Lower lobe of right lung (tissue), 2 donors: ENCODE data around the gene CHD5. TPM values are rescaled to one million over a fixed set of nuclear protein-coding genes. Genes with fewer than 3 reads are reported as not detected.

Source experiments
- ATAC-seq, 2 donors: fragments of 200-7000 bp; cut with Tn5 transposase; one replicate each; pipeline ENCODE4 v1.9.1; 2020 to 2022; ENCODE audit warnings: mild to moderate bottlenecking in 2 of 2, moderate library complexity in 2 of 2
- DNase-seq: peaks from one replicate; pipeline ENCODE4 v3.0.0-alpha.2; 2020
- H3K27ac ChIP-seq: fragments of 200-600 bp; one replicate; pipeline ENCODE4 v1.8.0; 2022
- H3K27me3 ChIP-seq: fragments of 200-600 bp; one replicate; pipeline ENCODE4 v1.8.0; 2022; ENCODE audit warnings: low read depth
- H3K36me3 ChIP-seq: fragments of 200-600 bp; one replicate; pipeline ENCODE4 v1.8.0; 2022; ENCODE audit warnings: mild to moderate bottlenecking
- H3K4me1 ChIP-seq: fragments of 200-600 bp; one replicate; pipeline ENCODE4 v1.8.0; 2022
- H3K4me3 ChIP-seq: fragments of 200-600 bp; one replicate; pipeline ENCODE4 v1.8.0; 2022; ENCODE audit warnings: mild to moderate bottlenecking
- H3K9me3 ChIP-seq: fragments of 200-600 bp; one replicate; pipeline ENCODE4 v1.8.0; 2022
- intact Hi-C: fragments of 100-400 bp; cut with DNase I; formaldehyde crosslinking; loops from one replicate; pipeline ENCODE4 v1.11.0; 2022
- total RNA-seq: library from RNA; stranded (reverse); fragmentation: NEBNext Ultra II Directional; extraction: Animal tissue kit (Norgen Biotek cat#: 25700); gene quantifications from one replicate; pipeline ENCODE4 v1.2.1, GENCODE V29; 2021
- TF ChIP-seq, protein P1 (sequence below): fragments of 200-600 bp; IDR thresholded peaks from one replicate; pipeline ENCODE4 v1.8.0; 2022; ENCODE audit warnings: antibody characterized with exemption, mild to moderate bottlenecking
- donor health status: DM: no; HTN: yes; CAD: no; lungs with severe emphysema.

The CHD5 gene
- total RNA-seq, 1 donor from 2014 or later = 0.56 TPM

GRCh38 chr1:6162341-6162740 lies 17.8 kb downstream of the CHD5 start:
- DNase-seq = no peak
- Histone ChIP-seq H3K27me3 (peaks cover 25% of the 10 kb centered on the region), H3K36me3 (no peaks in the 10 kb centered on the region), H3K27ac (no peak overlapping the region), H3K4me1 (no peaks in the 10 kb centered on the region), H3K9me3 (no peaks in the 10 kb centered on the region), H3K4me3 (no peak overlapping the region)
- intact Hi-C loops = no loop called here
- ATAC-seq = no peak
- TF ChIP-seq, protein P1, sequence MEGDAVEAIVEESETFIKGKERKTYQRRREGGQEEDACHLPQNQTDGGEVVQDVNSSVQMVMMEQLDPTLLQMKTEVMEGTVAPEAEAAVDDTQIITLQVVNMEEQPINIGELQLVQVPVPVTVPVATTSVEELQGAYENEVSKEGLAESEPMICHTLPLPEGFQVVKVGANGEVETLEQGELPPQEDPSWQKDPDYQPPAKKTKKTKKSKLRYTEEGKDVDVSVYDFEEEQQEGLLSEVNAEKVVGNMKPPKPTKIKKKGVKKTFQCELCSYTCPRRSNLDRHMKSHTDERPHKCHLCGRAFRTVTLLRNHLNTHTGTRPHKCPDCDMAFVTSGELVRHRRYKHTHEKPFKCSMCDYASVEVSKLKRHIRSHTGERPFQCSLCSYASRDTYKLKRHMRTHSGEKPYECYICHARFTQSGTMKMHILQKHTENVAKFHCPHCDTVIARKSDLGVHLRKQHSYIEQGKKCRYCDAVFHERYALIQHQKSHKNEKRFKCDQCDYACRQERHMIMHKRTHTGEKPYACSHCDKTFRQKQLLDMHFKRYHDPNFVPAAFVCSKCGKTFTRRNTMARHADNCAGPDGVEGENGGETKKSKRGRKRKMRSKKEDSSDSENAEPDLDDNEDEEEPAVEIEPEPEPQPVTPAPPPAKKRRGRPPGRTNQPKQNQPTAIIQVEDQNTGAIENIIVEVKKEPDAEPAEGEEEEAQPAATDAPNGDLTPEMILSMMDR = no peak

GRCh38 chr1:6158181-6158580 lies 21.9 kb downstream of the CHD5 start:
- H3K4me3 ChIP-seq = no peak overlapping the region
- H3K9me3 ChIP-seq = no peaks in the 10 kb centered on the region
- DNase-seq (no peak), ATAC-seq (no peak)
- H3K4me1 ChIP-seq = no peaks in the 10 kb centered on the region
- no peaks in the 10 kb centered on the region for H3K36me3 ChIP-seq
- intact Hi-C loops = no loop called here
- peaks cover 7% of the 10 kb centered on the region for H3K27me3 ChIP-seq
- TF ChIP-seq, protein P1 = no peak
- H3K27ac ChIP-seq = no peak overlapping the region

- Histone ChIP-seq H3K4me1 (no peaks in the 10 kb centered on the region), H3K9me3 (no peaks in the 10 kb centered on the region), H3K27me3 (peaks cover 7% of the 10 kb centered on the region), H3K27ac (no peak overlapping the region), H3K36me3 (no peaks in the 10 kb centered on the region), H3K4me3 (no peak overlapping the region)
- intact Hi-C loops = no loop called here
- TF ChIP-seq, protein P1 = no peak
- ATAC-seq (no peak), DNase-seq (no peak)
These were observed 22.5 kb downstream of the CHD5 start for GRCh38 chr1:6157528-6158174.

DNA sequence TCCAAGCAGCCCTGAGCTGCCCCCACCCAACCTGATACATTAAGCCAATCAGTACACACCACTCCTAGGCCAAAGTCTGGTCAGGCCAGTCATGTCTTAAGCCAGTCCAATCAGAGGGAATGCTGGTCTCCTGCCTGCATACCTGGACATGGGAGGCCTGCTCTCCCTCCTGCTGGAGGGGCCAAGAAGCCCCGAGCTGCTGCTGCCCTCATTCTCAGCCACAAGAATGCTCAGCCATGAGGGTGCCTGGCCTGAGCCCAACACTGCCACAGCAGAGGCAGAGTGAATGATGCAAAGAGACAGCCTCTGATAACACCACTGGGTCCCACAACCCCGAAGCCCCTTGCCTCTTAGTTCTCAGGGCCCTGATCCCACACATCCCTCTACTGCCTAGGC lies 23.0 kb downstream of the CHD5 start:
- Histone ChIP-seq H3K4me3 (no peak overlapping the region), H3K9me3 (no peaks in the 10 kb centered on the region), H3K27me3 (peaks cover 7% of the 10 kb centered on the region), H3K27ac (no peak overlapping the region), H3K36me3 (no peaks in the 10 kb centered on the region), H3K4me1 (no peaks in the 10 kb centered on the region)
- ATAC-seq (no peak), DNase-seq (no peak)
- TF ChIP-seq, protein P1 = no peak
- intact Hi-C loops = no loop called here

DNA sequence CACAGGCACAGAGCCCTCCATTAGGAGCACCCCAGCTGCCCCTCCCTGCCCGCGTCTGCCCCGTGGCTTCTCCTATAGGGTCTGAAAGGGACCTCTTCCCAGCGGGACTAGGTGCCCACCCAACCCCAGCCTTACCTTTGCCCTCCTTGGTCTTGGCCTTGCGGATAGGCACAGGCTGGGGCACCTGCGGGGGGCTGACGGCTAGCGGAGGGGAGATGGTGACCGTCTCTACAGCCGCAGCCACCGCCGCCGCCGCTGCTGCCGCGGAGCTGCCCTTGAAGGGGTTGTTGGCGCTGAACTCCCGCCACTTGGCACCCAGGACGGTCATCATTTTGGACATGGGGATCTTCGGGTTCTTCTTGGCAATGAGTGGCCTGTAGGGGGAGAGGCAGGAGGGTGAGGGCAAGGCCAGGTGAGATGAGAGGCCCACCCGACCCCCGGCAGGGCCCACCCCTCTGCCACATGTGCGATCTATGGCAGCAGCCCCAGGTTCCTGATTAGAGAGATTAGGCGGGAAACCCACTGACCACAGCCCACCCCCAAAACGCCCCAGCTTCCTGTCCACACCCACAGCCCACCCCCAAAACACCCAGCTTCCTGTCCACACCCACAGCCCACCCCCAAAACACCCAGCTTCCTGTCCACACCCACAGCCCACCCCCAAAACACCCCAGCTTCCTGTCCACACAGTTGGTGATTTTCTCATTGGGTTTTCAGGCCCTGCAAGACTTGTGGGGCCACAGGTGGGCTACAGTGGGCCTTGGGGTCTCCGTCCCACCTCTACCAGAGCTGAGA lies 25.4 kb downstream of the CHD5 start:
- no peak overlapping the region for H3K4me3 ChIP-seq
- H3K9me3 ChIP-seq = no peaks in the 10 kb centered on the region
- no peaks in the 10 kb centered on the region for H3K36me3 ChIP-seq
- TF ChIP-seq, protein P1 = no peak
- peaks cover 3% of the 10 kb centered on the region for H3K27me3 ChIP-seq
- H3K4me1 ChIP-seq = no peaks in the 10 kb centered on the region
- intact Hi-C loops = no loop called here
- H3K27ac ChIP-seq = no peak overlapping the region
- DNase-seq = no peak
- ATAC-seq = no peak
